Measurements from ENCODE around the gene SDK1. TPM values are rescaled to one million over a fixed set of nuclear protein-coding genes. Genes with fewer than 3 reads are reported as not detected.

Gene SDK1
- total RNA-seq, 4 donors from 2014 or later, result under 0.01 to 16.2 (median 7.2) TPM

- TF ChIP-seq CTCF (IDR thresholded peaks at IDR 0.05), result no peak
- TF ChIP-seq POLR2A (IDR thresholded peaks at IDR 0.05), result no peak
- H3K9me3 ChIP-seq, result no peaks in the 10 kb centered on the region
- H3K27ac ChIP-seq, result no peak overlapping the region
- intact Hi-C loops (cut with DNase I; ENCODE audit: low total_unique reads), result no loop called here
- H3K36me3 ChIP-seq, result no peaks in the 10 kb centered on the region
- H3K4me3 ChIP-seq, result no peak overlapping the region
- H3K27me3 ChIP-seq, result no peaks in the 10 kb centered on the region
- no peak for DNase-seq
- no peaks in the 10 kb centered on the region for H3K4me1 ChIP-seq
Measured at GRCh38 chr7:3673524-3673923, 372.5 kb downstream of the SDK1 start.

GRCh38 chr7:3678314-3678810, 377.3 kb downstream of the SDK1 start:
- TF ChIP-seq POLR2A (IDR thresholded peaks at IDR 0.05) (no peak), CTCF (IDR thresholded peaks at IDR 0.05) (no peak)
- Histone ChIP-seq H3K9me3 (no peaks in the 10 kb centered on the region), H3K27ac (no peak overlapping the region), H3K4me1 (no peaks in the 10 kb centered on the region), H3K36me3 (no peaks in the 10 kb centered on the region), H3K4me3 (no peak overlapping the region), H3K27me3 (no peaks in the 10 kb centered on the region)
- intact Hi-C loops (cut with DNase I; ENCODE audit: low total_unique reads), result no loop called here
- no peak for DNase-seq

DNA sequence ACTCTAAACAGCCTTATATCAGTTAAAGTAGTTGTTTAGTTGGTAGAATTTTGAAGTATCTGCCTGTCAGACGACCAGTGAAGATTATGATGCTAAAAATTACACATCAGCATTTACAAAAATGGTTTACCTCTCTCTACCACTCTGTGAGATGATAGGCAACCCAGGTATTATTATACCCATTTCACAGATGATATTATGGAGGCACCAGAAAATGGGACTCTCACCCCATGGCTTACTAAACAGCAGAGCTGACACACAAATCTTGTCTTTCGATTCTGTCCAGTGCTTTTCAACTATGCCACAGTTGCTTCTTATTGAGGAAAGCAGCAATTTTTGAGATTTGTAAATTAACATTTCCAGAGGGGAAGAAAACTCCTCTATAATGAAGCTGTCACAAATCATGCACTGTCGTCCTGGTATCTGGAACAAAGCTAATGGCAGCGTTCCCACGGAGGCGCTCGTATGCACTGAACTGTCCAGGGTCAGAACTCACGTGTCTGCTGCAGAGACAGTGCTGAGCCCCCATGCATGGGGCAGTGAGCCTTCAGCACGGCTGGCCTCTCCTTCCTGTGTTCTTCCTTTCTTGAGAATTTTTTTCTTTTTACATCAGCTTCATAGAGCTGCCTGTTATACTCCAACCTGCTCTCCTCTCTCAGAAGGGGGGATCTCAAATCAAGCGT, 381.1 kb downstream of the SDK1 start:
- H3K9me3 ChIP-seq, result no peaks in the 10 kb centered on the region
- H3K4me3 ChIP-seq, result no peak overlapping the region
- no peaks in the 10 kb centered on the region for H3K36me3 ChIP-seq
- H3K27ac ChIP-seq, result no peak overlapping the region
- no peaks in the 10 kb centered on the region for H3K4me1 ChIP-seq
- no peak for TF ChIP-seq CTCF (IDR thresholded peaks at IDR 0.05)
- intact Hi-C loops (cut with DNase I; ENCODE audit: low total_unique reads), result no loop called here
- no peak for DNase-seq
- H3K27me3 ChIP-seq, result no peaks in the 10 kb centered on the region

DNA sequence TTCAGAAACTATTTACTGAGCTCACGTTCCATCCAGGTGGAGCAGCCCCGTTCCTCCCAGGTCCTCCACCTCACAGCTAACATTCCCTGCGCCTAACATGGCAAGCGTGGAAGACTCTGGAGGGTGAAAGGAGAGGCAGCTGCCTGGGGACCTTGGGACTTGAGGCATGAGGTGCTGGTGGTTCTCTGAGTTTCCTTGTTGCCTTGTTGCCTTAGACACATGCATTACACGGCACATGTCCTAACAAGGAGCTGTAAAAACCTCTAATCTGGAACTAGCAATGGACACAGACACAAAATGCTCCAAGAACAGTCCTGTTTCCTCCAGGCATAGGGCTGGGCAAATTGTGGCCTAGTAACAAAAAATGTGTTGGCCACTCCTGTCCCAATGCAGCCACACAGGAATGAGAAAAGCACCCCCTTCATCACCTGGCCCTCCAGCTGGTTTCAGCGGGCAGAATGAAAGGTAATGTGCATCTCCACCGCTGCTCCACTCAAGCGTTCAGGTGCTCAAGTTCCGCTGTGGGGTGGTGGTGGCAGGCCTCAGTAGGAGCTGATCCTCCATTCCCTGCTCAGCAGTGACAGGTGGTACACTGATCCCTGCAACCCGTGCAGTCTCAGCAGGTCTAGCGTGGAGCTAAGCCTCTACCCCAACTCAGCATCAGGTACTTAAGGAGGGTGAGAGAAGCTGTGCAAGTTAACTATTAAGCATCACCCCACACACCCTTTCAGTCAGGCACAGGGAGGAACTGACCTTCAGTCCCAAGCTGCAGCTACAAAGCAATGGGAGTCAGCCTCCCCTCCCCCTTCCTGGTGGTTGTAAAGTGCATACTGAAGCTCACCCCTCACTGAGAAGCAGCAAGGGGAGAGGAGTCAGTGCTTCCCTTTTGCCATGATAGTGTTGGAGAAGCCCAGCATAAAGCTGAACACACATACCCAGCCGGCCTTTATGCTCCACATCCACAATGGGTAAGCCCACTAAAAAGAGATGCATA, 382.8 kb downstream of the SDK1 start:
- Histone ChIP-seq H3K27ac (no peak overlapping the region), H3K36me3 (no peaks in the 10 kb centered on the region), H3K9me3 (no peaks in the 10 kb centered on the region), H3K27me3 (no peaks in the 10 kb centered on the region), H3K4me3 (no peak overlapping the region), H3K4me1 (no peaks in the 10 kb centered on the region)
- no peak for DNase-seq
- no peak for TF ChIP-seq POLR2A (IDR thresholded peaks at IDR 0.05)
- no peak for TF ChIP-seq CTCF (IDR thresholded peaks at IDR 0.05)
- intact Hi-C loops (cut with DNase I; ENCODE audit: low total_unique reads), result no loop called here

DNA sequence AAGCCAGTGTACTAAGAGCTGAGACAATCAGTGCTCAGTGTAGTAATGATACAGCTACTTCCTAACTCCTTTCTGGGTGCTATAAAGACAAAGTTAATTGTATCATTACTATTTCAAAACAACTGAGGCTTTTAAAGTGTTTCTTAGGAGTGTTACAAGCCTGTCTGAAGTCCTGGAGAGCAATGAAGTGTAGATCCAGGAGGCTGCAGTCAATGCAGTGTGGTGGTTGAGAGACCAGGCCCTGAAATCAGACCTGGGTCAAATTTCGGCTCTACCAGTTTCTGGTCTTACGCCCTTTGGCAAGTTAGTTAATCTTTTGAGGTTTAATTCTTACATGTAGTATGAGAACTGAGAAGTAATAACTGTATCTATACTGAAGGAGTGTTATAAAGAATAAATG, 387.0 kb downstream of the SDK1 start:
- H3K4me3 ChIP-seq, result no peak overlapping the region
- TF ChIP-seq POLR2A (IDR thresholded peaks at IDR 0.05) (no peak), CTCF (IDR thresholded peaks at IDR 0.05) (no peak)
- intact Hi-C loops (cut with DNase I; ENCODE audit: low total_unique reads), result no loop called here

More for the DNA sequence above, 387.0 kb downstream of the SDK1 start:
- H3K36me3 ChIP-seq, result no peaks in the 10 kb centered on the region
- H3K27me3 ChIP-seq, result no peaks in the 10 kb centered on the region
- H3K9me3 ChIP-seq, result no peaks in the 10 kb centered on the region
- no peak overlapping the region for H3K27ac ChIP-seq
- DNase-seq, result no peak
- H3K4me1 ChIP-seq, result no peaks in the 10 kb centered on the region

Measured in uterus (tissue), 4 donors.